ENCODE data around the gene COMT. TPM values are rescaled to one million over a fixed set of nuclear protein-coding genes. Genes with fewer than 3 reads are reported as not detected.

Gene COMT
- total RNA-seq, 1 donor from 2014 or later = 403 TPM

GRCh38 chr22:19977296-19978243 is 36.0 kb downstream of the COMT start:
- DNase-seq (ENCODE audit: low read depth) = no peak
- no peak for TF ChIP-seq CTCF (IDR thresholded peaks at IDR 0.05; ENCODE audit: insufficient read depth, low read length, poor library complexity, severe bottlenecking)
- Histone ChIP-seq H3K27me3 (ENCODE audit: control insufficient read depth, insufficient read depth, low read length) (no peaks in the 10 kb centered on the region), H3K4me3 (ENCODE audit: low read depth, low read length) (no peak overlapping the region), H3K36me3 (ENCODE audit: control insufficient read depth, insufficient read depth, low read length) (peaks cover 1% of the 10 kb centered on the region)

GRCh38 chr22:19978748-19979147 is 37.2 kb downstream of the COMT start:
- no peak for TF ChIP-seq CTCF (IDR thresholded peaks at IDR 0.05; ENCODE audit: insufficient read depth, low read length, poor library complexity, severe bottlenecking)
- Histone ChIP-seq H3K36me3 (ENCODE audit: control insufficient read depth, insufficient read depth, low read length) (no peaks in the 10 kb centered on the region), H3K4me3 (ENCODE audit: low read depth, low read length) (no peak overlapping the region), H3K27me3 (ENCODE audit: control insufficient read depth, insufficient read depth, low read length) (no peaks in the 10 kb centered on the region)
- no peak for DNase-seq (ENCODE audit: low read depth)

GRCh38 chr22:19979712-19980493 is 38.3 kb downstream of the COMT start:
- Histone ChIP-seq H3K27me3 (ENCODE audit: control insufficient read depth, insufficient read depth, low read length) (no peaks in the 10 kb centered on the region), H3K36me3 (ENCODE audit: control insufficient read depth, insufficient read depth, low read length) (no peaks in the 10 kb centered on the region), H3K4me3 (ENCODE audit: low read depth, low read length) (no peak overlapping the region)
- TF ChIP-seq CTCF (IDR thresholded peaks at IDR 0.05; ENCODE audit: insufficient read depth, low read length, poor library complexity, severe bottlenecking) = no peak
- DNase-seq (ENCODE audit: low read depth) = no peak

- H3K27me3 ChIP-seq (ENCODE audit: control insufficient read depth, insufficient read depth, low read length) = no peaks in the 10 kb centered on the region
- no peak for TF ChIP-seq CTCF (IDR thresholded peaks at IDR 0.05; ENCODE audit: insufficient read depth, low read length, poor library complexity, severe bottlenecking)
- no peak for DNase-seq (ENCODE audit: low read depth)
- H3K36me3 ChIP-seq (ENCODE audit: control insufficient read depth, insufficient read depth, low read length) = no peaks in the 10 kb centered on the region
- H3K4me3 ChIP-seq (ENCODE audit: low read depth, low read length) = no peak overlapping the region
Observed at GRCh38 chr22:19980766-19981165, 39.2 kb downstream of the COMT start.

- TF ChIP-seq CTCF (IDR thresholded peaks at IDR 0.05; ENCODE audit: insufficient read depth, low read length, poor library complexity, severe bottlenecking) = no peak
- H3K27me3 ChIP-seq (ENCODE audit: control insufficient read depth, insufficient read depth, low read length) = no peaks in the 10 kb centered on the region
- no peak for DNase-seq (ENCODE audit: low read depth)
- no peak overlapping the region for H3K4me3 ChIP-seq (ENCODE audit: low read depth, low read length)
- no peaks in the 10 kb centered on the region for H3K36me3 ChIP-seq (ENCODE audit: control insufficient read depth, insufficient read depth, low read length)
Observed at GRCh38 chr22:19981171-19981960, 39.8 kb downstream of the COMT start.
